ENCODE data around the gene VCAM1. TPM values are rescaled to one million over a fixed set of nuclear protein-coding genes. Genes with fewer than 3 reads are reported as not detected.
"Not testable (repeated sequence)": the region's sequence is repeated elsewhere in the genome, so short reads cannot be mapped to it uniquely, and the experiment has no call there.

VCAM1 gene, protein sequence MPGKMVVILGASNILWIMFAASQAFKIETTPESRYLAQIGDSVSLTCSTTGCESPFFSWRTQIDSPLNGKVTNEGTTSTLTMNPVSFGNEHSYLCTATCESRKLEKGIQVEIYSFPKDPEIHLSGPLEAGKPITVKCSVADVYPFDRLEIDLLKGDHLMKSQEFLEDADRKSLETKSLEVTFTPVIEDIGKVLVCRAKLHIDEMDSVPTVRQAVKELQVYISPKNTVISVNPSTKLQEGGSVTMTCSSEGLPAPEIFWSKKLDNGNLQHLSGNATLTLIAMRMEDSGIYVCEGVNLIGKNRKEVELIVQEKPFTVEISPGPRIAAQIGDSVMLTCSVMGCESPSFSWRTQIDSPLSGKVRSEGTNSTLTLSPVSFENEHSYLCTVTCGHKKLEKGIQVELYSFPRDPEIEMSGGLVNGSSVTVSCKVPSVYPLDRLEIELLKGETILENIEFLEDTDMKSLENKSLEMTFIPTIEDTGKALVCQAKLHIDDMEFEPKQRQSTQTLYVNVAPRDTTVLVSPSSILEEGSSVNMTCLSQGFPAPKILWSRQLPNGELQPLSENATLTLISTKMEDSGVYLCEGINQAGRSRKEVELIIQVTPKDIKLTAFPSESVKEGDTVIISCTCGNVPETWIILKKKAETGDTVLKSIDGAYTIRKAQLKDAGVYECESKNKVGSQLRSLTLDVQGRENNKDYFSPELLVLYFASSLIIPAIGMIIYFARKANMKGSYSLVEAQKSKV
- 10 to 100 TPM; 27.6 to 49.4 (median 40.8) TPM for polyA plus RNA-seq (ENCODE audit: insufficient read length in 4 of 4)

- peak in 1 of 4 donors; percentile 47 for DNase-seq (ENCODE audit: low read depth in 4 of 4, low spot score in 2 of 4)
Observed at GRCh38 chr1:100719490-100719889, at the start of gene VCAM1. Gene VCAM1, plus strand, starts transcription at chr1:100719742. Its CDS starts 119 bp downstream, at chr1:100719861.

DNA sequence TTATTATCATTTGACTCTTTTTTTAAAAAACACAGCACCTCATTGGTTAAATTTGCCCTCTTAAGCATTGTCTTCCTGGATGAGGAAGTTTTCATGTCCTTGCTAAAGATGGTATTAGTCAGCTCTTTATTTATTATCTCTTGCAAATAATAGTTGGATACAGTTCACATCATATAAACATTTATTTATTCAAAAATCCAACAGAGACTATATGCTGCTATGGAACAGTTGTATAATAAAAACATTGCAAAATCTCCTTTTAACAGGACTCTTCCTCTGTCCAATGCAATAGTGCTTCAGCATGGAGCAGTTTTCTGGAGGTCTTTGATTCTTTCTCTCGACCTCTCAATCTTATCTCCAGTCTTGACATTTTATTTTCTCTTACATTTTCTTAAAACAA lies 49.5 kb upstream of the VCAM1 start:
- DNase-seq (ENCODE audit: low read depth in 4 of 4, low spot score in 2 of 4), result no peak

DNA sequence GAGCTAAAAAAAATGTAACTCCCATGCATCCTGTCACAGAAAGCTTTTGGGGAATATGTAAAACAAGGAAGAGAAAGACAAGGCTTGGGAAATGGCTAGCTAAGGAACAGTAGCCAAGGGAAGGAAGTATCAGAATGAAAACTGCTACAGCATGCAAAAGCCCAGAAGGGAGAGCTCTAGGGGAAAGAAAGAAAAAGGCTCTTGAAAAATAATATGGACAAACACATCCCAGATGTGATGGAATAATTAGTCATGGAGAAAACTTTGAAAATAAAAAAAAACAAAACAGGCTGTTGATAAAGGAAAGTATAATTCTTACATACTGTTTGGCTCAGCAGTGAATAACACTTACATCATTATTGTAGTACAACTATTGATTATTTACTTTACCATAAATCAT lies 47.9 kb upstream of the VCAM1 start:
- no peak for DNase-seq (ENCODE audit: low read depth in 4 of 4, low spot score in 2 of 4)

GRCh38 chr1:100683448-100684349 lies 35.8 kb upstream of the VCAM1 start:
- no peak for DNase-seq (ENCODE audit: low read depth in 4 of 4, low spot score in 2 of 4)

- no peak for DNase-seq (ENCODE audit: low read depth in 4 of 4, low spot score in 2 of 4)
Observed at GRCh38 chr1:100699744-100700143, 19.8 kb upstream of the VCAM1 start.

- no peak for DNase-seq (ENCODE audit: low read depth in 4 of 4, low spot score in 2 of 4)
Observed at GRCh38 chr1:100700586-100700985, 19.0 kb upstream of the VCAM1 start.

GRCh38 chr1:100703052-100703451 lies 16.5 kb upstream of the VCAM1 start:
- no peak for DNase-seq (ENCODE audit: low read depth in 4 of 4, low spot score in 2 of 4)

- no peak for DNase-seq (ENCODE audit: low read depth in 4 of 4, low spot score in 2 of 4)
Observed at GRCh38 chr1:100703716-100704115, 15.8 kb upstream of the VCAM1 start.

DNA sequence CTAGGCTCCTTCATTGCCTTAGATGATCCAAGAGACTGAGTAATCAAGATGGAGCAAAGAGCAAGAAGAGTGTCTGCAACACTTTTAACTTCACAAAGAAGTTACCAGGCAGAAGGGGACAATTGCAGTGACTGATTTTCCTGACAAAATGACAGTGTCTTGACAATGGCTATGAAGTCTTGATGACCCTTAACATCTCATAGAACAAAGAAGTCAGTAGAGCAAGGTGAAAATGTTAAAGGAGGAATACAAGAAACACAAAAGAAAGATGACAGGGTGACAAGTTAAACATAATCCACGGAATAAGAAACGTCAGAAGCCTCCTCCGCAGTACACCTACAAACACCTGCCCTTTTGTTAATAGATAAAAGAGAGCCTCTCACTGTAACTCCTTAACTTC lies 15.1 kb upstream of the VCAM1 start:
- DNase-seq (ENCODE audit: low read depth in 4 of 4, low spot score in 2 of 4), result no peak

DNA sequence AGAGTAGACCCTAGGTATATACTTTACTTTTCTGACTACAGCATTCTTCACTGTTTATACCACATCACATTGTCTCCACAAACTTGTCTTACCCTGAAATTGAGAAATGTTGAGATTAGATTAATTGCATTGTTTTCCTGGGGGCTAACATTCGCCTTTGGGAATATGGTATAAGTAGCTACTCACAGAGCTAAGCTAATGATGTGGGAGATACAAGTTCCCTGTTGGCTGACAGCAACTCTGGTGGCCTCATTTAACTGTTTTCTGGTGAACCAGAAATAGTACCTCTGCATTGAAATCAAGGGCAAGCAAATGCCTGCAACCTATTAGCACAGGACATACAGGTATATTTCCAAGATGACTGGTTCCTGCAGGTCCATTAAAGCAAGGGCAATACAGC lies 13.2 kb upstream of the VCAM1 start:
- no peak for DNase-seq (ENCODE audit: low read depth in 4 of 4, low spot score in 2 of 4)

DNA sequence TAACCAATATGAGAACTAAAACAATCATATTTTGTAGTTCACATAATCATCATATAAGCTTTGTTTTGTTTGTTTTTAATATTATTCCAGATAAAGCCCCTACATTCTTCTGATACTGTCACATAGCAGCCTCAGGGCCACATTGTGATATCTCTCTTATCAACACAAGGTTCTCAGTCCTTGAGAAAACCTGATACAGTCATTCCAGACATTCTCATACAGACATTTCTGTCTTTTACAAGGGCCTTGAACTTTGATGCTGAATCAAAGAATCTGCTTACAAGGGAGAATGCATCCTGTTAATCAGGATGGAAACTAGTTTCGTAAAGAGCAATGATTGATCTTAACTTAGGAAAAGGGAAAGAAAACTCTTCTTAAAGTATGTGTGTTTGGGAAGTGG lies 12.7 kb upstream of the VCAM1 start:
- no peak for DNase-seq (ENCODE audit: low read depth in 4 of 4, low spot score in 2 of 4)

GRCh38 chr1:100708476-100709062 lies 11.0 kb upstream of the VCAM1 start:
- no peak for DNase-seq (ENCODE audit: low read depth in 4 of 4, low spot score in 2 of 4)

GRCh38 chr1:100710906-100711682 lies 8.4 kb upstream of the VCAM1 start:
- no peak for DNase-seq (ENCODE audit: low read depth in 4 of 4, low spot score in 2 of 4)

GRCh38 chr1:100713027-100713426 lies 6.5 kb upstream of the VCAM1 start:
- not testable (repeated sequence) for DNase-seq (ENCODE audit: low read depth in 4 of 4, low spot score in 2 of 4)

- DNase-seq (ENCODE audit: low read depth in 4 of 4, low spot score in 2 of 4), result no peak
Observed at GRCh38 chr1:100713626-100714025, 5.9 kb upstream of the VCAM1 start.

DNA sequence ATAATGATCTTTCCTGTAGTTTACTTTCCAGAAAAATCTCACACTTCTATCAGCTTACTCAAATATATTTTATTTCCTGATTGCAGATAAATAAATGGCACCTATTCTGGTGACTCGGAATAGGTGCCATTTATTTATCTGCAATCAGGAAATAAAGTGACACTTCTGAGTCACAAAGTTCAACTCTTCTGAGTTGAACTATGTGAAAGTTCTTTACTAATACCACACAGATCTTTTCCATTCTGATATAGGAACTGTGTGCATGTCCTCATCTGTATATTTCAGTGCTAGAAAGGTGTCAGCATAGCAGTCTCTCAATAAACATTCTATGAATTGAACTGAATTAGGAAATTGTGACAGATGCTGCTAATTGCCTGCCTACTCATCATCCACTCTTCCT lies 4.9 kb upstream of the VCAM1 start:
- DNase-seq (ENCODE audit: low read depth in 4 of 4, low spot score in 2 of 4), result no peak

DNA sequence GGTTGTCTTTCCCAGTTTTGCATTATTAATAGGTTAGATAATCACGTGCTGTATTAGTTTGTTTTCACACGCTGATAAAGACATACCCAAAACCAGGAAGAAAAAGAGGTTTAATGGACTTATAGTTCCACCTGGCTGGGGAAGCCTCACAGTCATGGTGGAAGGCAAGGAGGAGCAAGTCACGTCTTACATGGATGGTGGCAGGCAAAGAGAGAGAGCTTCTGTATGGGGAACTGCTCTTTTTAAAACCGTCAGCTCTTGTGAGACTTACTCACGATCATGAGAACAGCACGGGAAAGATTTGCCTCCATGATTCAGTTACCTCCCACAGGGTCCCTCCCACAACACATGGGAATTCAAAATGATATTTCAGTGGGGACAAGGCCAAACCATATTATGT lies 2.3 kb upstream of the VCAM1 start:
- DNase-seq (ENCODE audit: low read depth in 4 of 4, low spot score in 2 of 4), result no peak

DNA sequence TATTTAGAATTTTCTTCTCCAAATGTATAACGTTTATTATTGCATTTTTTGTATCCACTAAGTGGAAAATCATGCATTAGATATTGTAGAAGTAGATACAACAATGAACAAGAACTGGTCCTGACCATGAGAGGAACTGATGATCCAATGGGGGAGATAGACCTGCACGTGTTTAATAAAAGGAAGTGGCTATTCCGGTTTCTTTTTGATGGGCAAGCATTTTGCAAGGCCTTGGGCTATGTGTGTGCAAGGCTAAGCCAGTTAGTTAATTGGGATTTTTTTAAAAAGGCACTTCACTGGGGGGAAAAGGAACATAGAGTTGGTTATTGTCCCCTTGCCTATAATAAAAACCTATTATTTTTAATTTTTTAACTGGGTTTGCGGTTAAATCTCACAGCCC lies 961 bp upstream of the VCAM1 start:
- DNase-seq (ENCODE audit: low read depth in 4 of 4, low spot score in 2 of 4), result no peak

- DNase-seq (ENCODE audit: low read depth in 4 of 4, low spot score in 2 of 4), result no peak
Observed at GRCh38 chr1:100720101-100720500, 559 bp downstream of the VCAM1 start.

DNA sequence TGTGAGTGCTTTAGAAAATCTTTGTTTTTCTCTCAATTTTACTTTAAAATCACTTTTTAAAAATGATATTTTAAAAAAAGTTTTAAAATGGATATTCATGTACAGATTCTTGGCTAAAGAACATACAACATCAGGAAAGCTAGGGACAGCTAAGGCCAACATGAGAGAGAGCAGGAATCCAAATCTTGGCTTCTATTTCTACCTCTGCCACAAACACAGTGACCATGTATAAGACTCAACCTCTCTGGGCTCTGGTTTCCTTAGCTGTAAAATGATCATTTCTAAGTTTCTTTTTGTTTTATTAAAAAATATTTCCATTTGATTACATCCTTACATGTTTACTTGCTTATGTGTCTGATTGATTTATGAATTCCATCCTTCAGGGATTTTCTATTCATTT lies 1.2 kb downstream of the VCAM1 start:
- no peak for DNase-seq (ENCODE audit: low read depth in 4 of 4, low spot score in 2 of 4)

Data from left renal cortex interstitium (tissue), 4 donors.